Nephron progenitor cell (in vitro differentiated cells): Measurements from ENCODE around the gene UCK2.
A peak's percentile ranks its signal among the peaks of the same experiment; 100 is the strongest.

ENCODE experiments used
- DNase-seq: peaks from one replicate; pipeline ENCODE4 v3.0.0; 2021
- H3K27ac Mint-ChIP-seq: 2 replicates; pipeline ENCODE4 v1.8.0; 2021; ENCODE audit warnings: mild to moderate bottlenecking, moderate library complexity, mixed read lengths
- H3K27me3 Mint-ChIP-seq: 2 replicates; pipeline ENCODE4 v1.8.0; 2021; ENCODE audit warnings: mild to moderate bottlenecking, low read depth, mixed read lengths; ENCODE audit not compliant: poor library complexity
- H3K36me3 Mint-ChIP-seq: 2 replicates; pipeline ENCODE4 v1.8.0; 2021; ENCODE audit warnings: low read depth, mixed read lengths
- H3K4me1 Mint-ChIP-seq: 2 replicates; pipeline ENCODE4 v1.8.0; 2021; ENCODE audit warnings: mixed read lengths
- H3K4me3 Mint-ChIP-seq: 2 replicates; pipeline ENCODE4 v1.8.0; 2021; ENCODE audit warnings: mild to moderate bottlenecking, moderate library complexity, mixed read lengths
- H3K9me3 Mint-ChIP-seq: 2 replicates; pipeline ENCODE4 v1.8.0; 2021; ENCODE audit warnings: mild to moderate bottlenecking, moderate library complexity, mixed read lengths
- TF ChIP-seq, protein P1 (sequence below): fragments of 200-600 bp; sonication (generic); IDR thresholded peaks from 2 replicates; pipeline ENCODE4 v1.5.0; 2021; ENCODE audit warnings: antibody characterized with exemption

The UCK2 gene

DNA sequence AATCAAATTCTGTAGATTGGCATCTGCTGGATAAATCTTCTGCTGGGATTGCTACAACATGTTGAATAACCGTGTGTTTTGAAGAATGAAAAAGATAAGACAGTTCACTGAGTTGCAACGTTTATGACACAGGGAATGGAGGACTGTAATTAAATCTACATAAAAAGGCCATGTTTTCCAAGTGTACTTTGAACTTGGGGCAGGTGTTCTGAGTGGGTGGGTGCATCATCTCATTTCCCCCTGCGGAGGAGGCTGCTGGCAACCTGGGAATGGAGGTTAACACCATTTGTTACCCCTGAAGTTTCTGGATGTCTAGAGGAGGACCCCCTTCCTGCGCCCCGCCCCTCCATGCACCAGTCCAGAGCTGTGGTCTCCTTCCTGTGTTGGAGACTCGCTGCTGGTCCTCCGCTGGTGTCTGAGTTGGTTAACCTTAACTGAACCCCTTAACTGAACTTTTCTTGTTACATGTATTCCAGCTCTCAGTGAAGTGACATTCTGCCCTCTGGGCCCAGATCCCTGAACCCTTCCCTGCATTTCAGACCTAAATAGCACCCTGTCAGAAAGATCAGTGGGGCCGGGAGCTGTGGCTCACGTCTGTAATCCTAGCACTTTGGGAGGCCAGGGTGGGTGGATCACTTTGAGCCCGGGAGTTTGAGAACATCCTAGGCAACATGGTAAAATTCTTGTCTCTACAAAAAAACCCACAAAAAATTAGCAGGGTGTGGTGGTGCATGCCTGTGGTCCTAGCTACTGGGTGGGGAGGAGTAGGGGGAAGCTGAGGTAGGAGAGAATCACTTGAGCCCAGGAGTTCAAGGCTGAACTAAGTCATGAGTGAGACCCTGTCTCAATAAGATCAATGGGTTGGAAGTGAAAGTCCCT is 31.8 kb downstream of the UCK2 start:
- no peak for DNase-seq
- peaks cover 16% of the 10 kb centered on the region for H3K9me3 Mint-ChIP-seq
- TF ChIP-seq, protein P1, sequence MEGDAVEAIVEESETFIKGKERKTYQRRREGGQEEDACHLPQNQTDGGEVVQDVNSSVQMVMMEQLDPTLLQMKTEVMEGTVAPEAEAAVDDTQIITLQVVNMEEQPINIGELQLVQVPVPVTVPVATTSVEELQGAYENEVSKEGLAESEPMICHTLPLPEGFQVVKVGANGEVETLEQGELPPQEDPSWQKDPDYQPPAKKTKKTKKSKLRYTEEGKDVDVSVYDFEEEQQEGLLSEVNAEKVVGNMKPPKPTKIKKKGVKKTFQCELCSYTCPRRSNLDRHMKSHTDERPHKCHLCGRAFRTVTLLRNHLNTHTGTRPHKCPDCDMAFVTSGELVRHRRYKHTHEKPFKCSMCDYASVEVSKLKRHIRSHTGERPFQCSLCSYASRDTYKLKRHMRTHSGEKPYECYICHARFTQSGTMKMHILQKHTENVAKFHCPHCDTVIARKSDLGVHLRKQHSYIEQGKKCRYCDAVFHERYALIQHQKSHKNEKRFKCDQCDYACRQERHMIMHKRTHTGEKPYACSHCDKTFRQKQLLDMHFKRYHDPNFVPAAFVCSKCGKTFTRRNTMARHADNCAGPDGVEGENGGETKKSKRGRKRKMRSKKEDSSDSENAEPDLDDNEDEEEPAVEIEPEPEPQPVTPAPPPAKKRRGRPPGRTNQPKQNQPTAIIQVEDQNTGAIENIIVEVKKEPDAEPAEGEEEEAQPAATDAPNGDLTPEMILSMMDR = no peak
- H3K36me3 Mint-ChIP-seq = peaks cover 35% of the 10 kb centered on the region
- no peaks in the 10 kb centered on the region for H3K27me3 Mint-ChIP-seq
- H3K4me1 Mint-ChIP-seq = peaks cover 56% of the 10 kb centered on the region
- no peak overlapping the region for H3K4me3 Mint-ChIP-seq
- H3K27ac Mint-ChIP-seq = peak overlapping the region; percentile 25

DNA sequence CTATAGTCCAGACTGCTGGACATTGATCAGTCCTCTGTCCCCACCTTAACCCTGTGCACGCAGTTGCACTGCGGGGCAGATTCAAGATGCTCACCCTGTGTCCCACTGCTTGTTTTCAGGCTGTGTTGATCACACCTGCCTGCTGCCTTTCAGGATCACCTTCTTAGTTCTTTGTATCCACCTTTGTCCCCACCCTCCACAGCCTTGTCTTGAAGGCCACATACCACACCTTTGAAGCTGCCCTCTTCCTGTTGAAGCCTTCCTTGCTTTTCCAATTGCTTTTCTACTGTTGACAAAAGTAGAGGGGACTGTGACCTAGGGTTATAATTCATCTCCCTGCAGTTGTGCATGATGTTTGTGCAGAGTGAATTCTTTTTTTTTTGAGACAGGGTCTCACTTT is 32.7 kb downstream of the UCK2 start:
- peaks cover 39% of the 10 kb centered on the region for H3K36me3 Mint-ChIP-seq
- H3K27me3 Mint-ChIP-seq = no peaks in the 10 kb centered on the region
- no peak overlapping the region for H3K4me3 Mint-ChIP-seq
- DNase-seq = no peak
- TF ChIP-seq, protein P1 = no peak
- peak overlapping the region; percentile 36 for H3K27ac Mint-ChIP-seq
- peaks cover 16% of the 10 kb centered on the region for H3K9me3 Mint-ChIP-seq
- peaks cover 47% of the 10 kb centered on the region for H3K4me1 Mint-ChIP-seq

DNA sequence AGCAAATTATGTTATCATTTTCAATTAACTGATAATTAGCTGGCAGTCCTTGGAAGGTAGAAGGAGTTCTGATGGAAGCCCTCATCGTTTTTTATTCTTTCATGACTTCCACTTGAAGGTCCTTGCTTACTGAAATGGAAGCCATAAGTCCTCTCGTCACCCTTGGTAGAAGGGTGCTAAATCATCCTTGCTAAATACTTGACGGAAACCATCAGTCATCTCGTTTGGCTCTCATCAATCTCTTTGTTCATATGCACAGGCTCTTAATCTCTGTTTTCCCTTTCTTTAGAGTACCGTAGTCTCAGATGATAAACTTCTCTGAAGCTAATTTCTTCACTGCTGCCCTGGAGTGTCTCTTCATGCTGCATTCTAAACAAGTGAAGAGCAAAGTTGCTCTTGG is 34.5 kb downstream of the UCK2 start:
- Mint-ChIP-seq H3K9me3 (peaks cover 16% of the 10 kb centered on the region), H3K4me3 (no peak overlapping the region), H3K27ac (peak overlapping the region; percentile 79), H3K27me3 (no peaks in the 10 kb centered on the region), H3K36me3 (peaks cover 53% of the 10 kb centered on the region), H3K4me1 (peaks cover 32% of the 10 kb centered on the region)
- TF ChIP-seq, protein P1 = no peak
- DNase-seq = no peak

DNA sequence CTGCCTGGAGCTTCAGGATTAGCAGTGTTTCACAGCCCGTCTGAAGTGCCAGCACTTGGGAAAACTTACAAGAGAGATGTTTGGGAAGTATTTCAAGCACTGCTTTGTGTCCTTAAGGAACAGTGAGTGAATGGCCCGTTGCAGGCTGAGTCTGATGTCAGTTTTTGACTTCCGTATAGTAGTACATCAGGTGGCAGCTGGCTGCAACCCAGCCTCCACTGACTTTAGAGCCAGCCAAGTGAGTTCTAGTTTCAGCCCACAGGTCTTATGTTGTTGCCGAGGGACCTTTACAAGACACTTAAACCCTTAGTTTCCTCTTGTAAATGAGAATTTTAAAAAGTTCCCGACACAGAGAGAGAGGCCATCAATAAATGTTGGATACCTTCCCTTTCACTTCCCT is 35.0 kb downstream of the UCK2 start:
- peaks cover 27% of the 10 kb centered on the region for H3K4me1 Mint-ChIP-seq
- peaks cover 16% of the 10 kb centered on the region for H3K9me3 Mint-ChIP-seq
- no peaks in the 10 kb centered on the region for H3K27me3 Mint-ChIP-seq
- no peak for DNase-seq
- no peak overlapping the region for H3K4me3 Mint-ChIP-seq
- TF ChIP-seq, protein P1 = no peak
- H3K36me3 Mint-ChIP-seq = peaks cover 58% of the 10 kb centered on the region
- peak overlapping the region; percentile 26 for H3K27ac Mint-ChIP-seq

DNA sequence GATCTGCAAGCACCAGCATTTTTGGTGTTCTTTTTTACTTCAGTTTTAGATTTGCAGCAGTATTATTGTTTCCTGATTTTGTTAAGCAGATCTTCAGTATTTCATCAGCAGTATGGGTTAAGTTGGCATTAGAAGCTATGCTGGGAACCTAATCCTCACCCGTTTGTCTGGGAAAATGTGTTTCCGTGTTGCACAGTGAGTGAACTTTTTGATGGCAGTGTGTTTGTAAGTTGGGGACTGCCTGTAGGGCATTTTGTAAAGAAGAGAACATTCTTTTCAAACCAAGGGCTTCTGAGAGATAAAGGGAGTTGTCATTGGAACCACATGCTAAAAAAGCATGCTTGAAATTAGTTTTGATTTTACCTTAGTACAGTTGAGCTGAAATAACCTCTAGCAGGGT is 35.9 kb downstream of the UCK2 start:
- TF ChIP-seq, protein P1 = no peak
- Mint-ChIP-seq H3K27me3 (no peaks in the 10 kb centered on the region), H3K9me3 (peaks cover 16% of the 10 kb centered on the region), H3K4me1 (peaks cover 18% of the 10 kb centered on the region), H3K36me3 (peaks cover 56% of the 10 kb centered on the region), H3K27ac (no peak overlapping the region), H3K4me3 (no peak overlapping the region)
- DNase-seq = no peak
